Endothelial cell (in vitro differentiated cells): ENCODE results near the gene ZNF8. TPM values are rescaled to one million over a fixed set of nuclear protein-coding genes. Genes with fewer than 3 reads are reported as not detected.

ENCODE experiments used
- DNase-seq: peaks from one replicate; pipeline ENCODE4 v3.0.0; 2021; ENCODE audit warnings: low spot score
- H3K27ac Mint-ChIP-seq: one replicate; pipeline ENCODE4 v1.8.0; 2021; ENCODE audit warnings: mixed read lengths, inconsistent platforms; ENCODE audit not compliant: unreplicated experiment
- H3K27me3 Mint-ChIP-seq: one replicate; pipeline ENCODE4 v1.8.0; 2021; ENCODE audit warnings: mild to moderate bottlenecking, moderate library complexity, mixed read lengths, inconsistent platforms; ENCODE audit not compliant: unreplicated experiment
- H3K36me3 Mint-ChIP-seq: one replicate; pipeline ENCODE4 v1.8.0; 2021; ENCODE audit warnings: mild to moderate bottlenecking, low read depth, mixed read lengths, inconsistent platforms; ENCODE audit not compliant: unreplicated experiment
- H3K4me1 Mint-ChIP-seq: one replicate; pipeline ENCODE4 v1.8.0; 2021; ENCODE audit warnings: mild to moderate bottlenecking, mixed read lengths, inconsistent platforms; ENCODE audit not compliant: unreplicated experiment
- H3K4me3 Mint-ChIP-seq: one replicate; pipeline ENCODE4 v1.8.0; 2021; ENCODE audit warnings: mild to moderate bottlenecking, mixed read lengths, inconsistent platforms; ENCODE audit not compliant: unreplicated experiment
- H3K9me3 Mint-ChIP-seq: one replicate; pipeline ENCODE4 v1.8.0; 2021; ENCODE audit warnings: mixed read lengths, inconsistent platforms; ENCODE audit not compliant: unreplicated experiment
- CTCF ChIP-seq: fragments of 200-600 bp; sonication (generic); IDR thresholded peaks from one replicate; pipeline ENCODE4 v1.5.0; 2021; ENCODE audit warnings: antibody characterized with exemption; ENCODE audit not compliant: unreplicated experiment
- total RNA-seq: library from RNA; stranded (reverse); fragmentation: NEBNext Ultra II Directional; extraction: Animal tissue kit (Norgen Biotek cat#: 25700); gene quantifications from one replicate; pipeline ENCODE4 v1.2.1, GENCODE V29; 2021; ENCODE audit not compliant: unreplicated experiment

The ZNF8 gene
- total RNA-seq, 1 donor from 2014 or later: 11.2 TPM

DNA sequence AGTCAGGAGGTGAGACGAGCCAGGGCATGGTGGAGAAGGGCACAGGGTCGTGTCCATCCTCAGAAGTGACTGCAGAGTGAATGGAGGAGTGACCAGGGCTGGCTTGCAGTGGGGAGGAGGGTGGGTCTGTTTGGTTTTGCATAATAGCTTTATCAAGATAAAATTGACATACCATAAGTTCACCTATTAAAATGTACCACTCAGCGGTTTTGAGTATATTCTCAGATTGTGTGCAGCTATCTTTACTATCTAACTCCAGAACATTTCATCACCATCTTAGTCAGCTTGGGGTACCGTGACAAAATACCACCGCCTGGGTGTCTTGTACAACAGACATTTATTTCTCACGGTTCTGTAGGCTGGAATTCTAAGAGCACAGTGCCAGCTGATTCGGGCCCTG is 13.2 kb downstream of the ZNF8 start:
- peak overlapping the region; percentile 34 for H3K4me3 Mint-ChIP-seq
- TF ChIP-seq CTCF: no peak
- H3K4me1 Mint-ChIP-seq: no peaks in the 10 kb centered on the region
- H3K27ac Mint-ChIP-seq: peak overlapping the region; percentile 52
- no peak for DNase-seq
- peaks cover 2% of the 10 kb centered on the region for H3K27me3 Mint-ChIP-seq
- H3K9me3 Mint-ChIP-seq: no peaks in the 10 kb centered on the region
- H3K36me3 Mint-ChIP-seq: peaks cover 66% of the 10 kb centered on the region

DNA sequence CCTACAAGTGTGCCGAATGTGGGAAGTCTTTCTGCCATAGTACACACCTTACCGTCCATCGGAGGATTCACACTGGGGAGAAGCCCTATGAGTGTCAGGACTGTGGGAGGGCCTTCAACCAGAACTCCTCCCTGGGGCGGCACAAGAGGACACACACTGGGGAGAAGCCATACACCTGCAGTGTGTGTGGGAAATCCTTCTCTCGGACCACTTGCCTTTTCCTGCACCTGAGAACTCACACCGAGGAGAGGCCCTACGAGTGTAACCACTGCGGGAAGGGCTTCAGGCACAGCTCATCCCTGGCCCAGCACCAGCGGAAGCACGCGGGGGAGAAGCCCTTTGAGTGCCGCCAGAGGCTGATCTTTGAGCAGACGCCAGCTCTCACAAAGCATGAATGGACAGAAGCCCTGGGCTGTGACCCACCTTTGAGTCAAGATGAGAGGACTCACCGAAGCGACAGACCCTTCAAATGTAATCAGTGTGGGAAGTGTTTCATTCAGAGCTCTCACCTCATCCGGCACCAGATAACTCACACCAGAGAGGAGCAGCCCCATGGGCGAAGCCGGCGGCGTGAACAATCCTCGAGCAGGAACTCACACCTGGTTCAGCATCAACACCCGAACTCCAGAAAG is 16.1 kb downstream of the ZNF8 start:
- Mint-ChIP-seq H3K27ac (no peak overlapping the region), H3K4me1 (no peaks in the 10 kb centered on the region), H3K9me3 (no peaks in the 10 kb centered on the region), H3K36me3 (peaks cover 57% of the 10 kb centered on the region), H3K4me3 (peak overlapping the region; percentile 8), H3K27me3 (peaks cover 2% of the 10 kb centered on the region)
- no peak for TF ChIP-seq CTCF
- DNase-seq: no peak

DNA sequence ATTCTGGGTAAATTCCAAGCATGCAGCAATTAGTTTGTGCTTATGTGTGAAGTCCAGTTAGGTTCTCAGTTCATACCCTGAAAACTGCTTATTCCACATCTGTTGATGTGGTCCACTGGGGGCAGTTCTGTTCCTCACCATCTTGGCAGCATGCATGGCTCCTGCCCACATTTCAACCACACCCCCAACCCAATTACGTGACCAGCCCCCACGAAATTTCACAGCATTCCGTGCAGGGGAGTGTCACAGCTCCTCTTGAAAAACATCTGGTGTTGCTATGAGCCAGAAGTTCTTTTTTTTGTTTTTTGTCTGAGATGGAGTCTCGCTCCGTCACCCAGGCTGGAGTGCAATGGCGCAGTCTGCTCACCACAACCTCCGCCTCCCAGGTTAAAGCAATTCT is 17.3 kb downstream of the ZNF8 start:
- peak overlapping the region; percentile 57 for H3K4me3 Mint-ChIP-seq
- no peak for TF ChIP-seq CTCF
- no peaks in the 10 kb centered on the region for H3K4me1 Mint-ChIP-seq
- DNase-seq: no peak
- no peaks in the 10 kb centered on the region for H3K27me3 Mint-ChIP-seq
- no peak overlapping the region for H3K27ac Mint-ChIP-seq
- peaks cover 63% of the 10 kb centered on the region for H3K36me3 Mint-ChIP-seq
- no peaks in the 10 kb centered on the region for H3K9me3 Mint-ChIP-seq

- H3K36me3 Mint-ChIP-seq: peaks cover 33% of the 10 kb centered on the region
- peaks cover 9% of the 10 kb centered on the region for H3K27me3 Mint-ChIP-seq
- TF ChIP-seq CTCF: no peak
- H3K4me1 Mint-ChIP-seq: peaks cover 10% of the 10 kb centered on the region
- no peak overlapping the region for H3K27ac Mint-ChIP-seq
- H3K9me3 Mint-ChIP-seq: no peaks in the 10 kb centered on the region
- DNase-seq: no peak
- peak overlapping the region; percentile 65 for H3K4me3 Mint-ChIP-seq
Measured at GRCh38 chr19:58300620-58301019, 21.9 kb downstream of the ZNF8 start.

- H3K9me3 Mint-ChIP-seq: no peaks in the 10 kb centered on the region
- peak overlapping the region; percentile 100 for H3K4me3 Mint-ChIP-seq
- TF ChIP-seq CTCF: no peak
- H3K27me3 Mint-ChIP-seq: peaks cover 11% of the 10 kb centered on the region
- no peak for DNase-seq
- H3K36me3 Mint-ChIP-seq: peaks cover 45% of the 10 kb centered on the region
- peak overlapping the region; percentile 100 for H3K27ac Mint-ChIP-seq
- peaks cover 23% of the 10 kb centered on the region for H3K4me1 Mint-ChIP-seq
Measured at GRCh38 chr19:58304255-58304654, 25.5 kb downstream of the ZNF8 start.
